Measurements from ENCODE around the gene KRTAP4-2. TPM values are rescaled to one million over a fixed set of nuclear protein-coding genes. Genes with fewer than 3 reads are reported as not detected.
A peak's percentile ranks its signal among the peaks of the same experiment; 100 is the strongest.
"Not testable (repeated sequence)": the region's sequence is repeated elsewhere in the genome, so short reads cannot be mapped to it uniquely, and the experiment has no call there.

The KRTAP4-2 gene
- total RNA-seq, 2 donors from 2014 or later, result not detected

GRCh38 chr17:41140360-41141131 lies 37.5 kb downstream of the KRTAP4-2 start, which contains the start of gene KRTAP4-6:
Gene KRTAP4-6, minus strand, starts transcription at chr17:41140544. Its CDS starts 57 bp downstream, at chr17:41140487.
- Mint-ChIP-seq H3K27ac (peak within 1 kb of the TSS in 1 of 2 donors; percentile 11), H3K9me3 (peaks cover 28 to 45% of the 10 kb centered on the region in 2 donors), H3K36me3 (peaks cover 28 to 32% of the 10 kb centered on the region in 2 donors)
- no peak for DNase-seq (ENCODE audit: low spot score in 2 of 2)
- ATAC-seq, result no peak

GRCh38 chr17:41139865-41140264 lies 38.2 kb downstream of the KRTAP4-2 start:
- H3K9me3 Mint-ChIP-seq, result peaks cover 28 to 45% of the 10 kb centered on the region in 2 donors
- ATAC-seq; DNase-seq (ENCODE audit: low spot score in 2 of 2): not testable (repeated sequence)
- H3K36me3 Mint-ChIP-seq, result peaks cover 28 to 32% of the 10 kb centered on the region in 2 donors
- H3K27ac Mint-ChIP-seq, result peak overlapping the region in 1 of 2 donors; percentile 11

GRCh38 chr17:41133880-41134735 lies 43.9 kb downstream of the KRTAP4-2 start:
- DNase-seq (ENCODE audit: low spot score in 2 of 2) (no peak), ATAC-seq (peak in 1 of 2 donors; percentile 20)
- no peak overlapping the region for H3K27ac Mint-ChIP-seq
- no peaks in the 10 kb centered on the region for H3K36me3 Mint-ChIP-seq
- peaks cover 4 to 13% of the 10 kb centered on the region in 2 donors for H3K9me3 Mint-ChIP-seq

- peak in 1 of 2 donors; percentile 40 for ATAC-seq
- H3K27ac Mint-ChIP-seq, result peak overlapping the region in 1 of 2 donors; percentile 17
These were observed 46.0 kb downstream of the KRTAP4-2 start for GRCh38 chr17:41131979-41132378.

More at GRCh38 chr17:41131979-41132378, 46.0 kb downstream of the KRTAP4-2 start:
- Mint-ChIP-seq H3K9me3 (peaks cover 0 to 8% of the 10 kb centered on the region in 2 donors), H3K36me3 (no peaks in the 10 kb centered on the region)
- DNase-seq (ENCODE audit: low spot score in 2 of 2), result no peak

Other genes with a start within 250 kb of the KRTAP4-2 start
- gene KRT23, start 240.6 kb downstream of the KRTAP4-2 start, total RNA-seq, result not detected
- not detected for gene KRT39, start 211.3 kb downstream of the KRTAP4-2 start, total RNA-seq
- gene KRT40, start 193.9 kb downstream of the KRTAP4-2 start, total RNA-seq, result not detected
- gene KRTAP3-3, start 184.1 kb downstream of the KRTAP4-2 start, total RNA-seq, result not detected
- not detected for gene KRTAP3-2, start 178.3 kb downstream of the KRTAP4-2 start, total RNA-seq
- gene KRTAP3-1, start 169.1 kb downstream of the KRTAP4-2 start, total RNA-seq, result not detected
- not detected for gene KRTAP1-5, start 151.0 kb downstream of the KRTAP4-2 start, total RNA-seq
- gene KRTAP1-4, start 148.0 kb downstream of the KRTAP4-2 start, total RNA-seq, result not detected
- gene KRTAP1-3, start 143.3 kb downstream of the KRTAP4-2 start, total RNA-seq, result not detected
- gene KRTAP1-1, start 136.8 kb downstream of the KRTAP4-2 start, total RNA-seq, result not detected
- not detected for gene KRTAP2-1, start 130.9 kb downstream of the KRTAP4-2 start, total RNA-seq
- not detected for gene KRTAP2-2, start 123.0 kb downstream of the KRTAP4-2 start, total RNA-seq
- gene KRTAP2-3, start 118.1 kb downstream of the KRTAP4-2 start, total RNA-seq, result not detected
- not detected for gene KRTAP2-4, start 112.3 kb downstream of the KRTAP4-2 start, total RNA-seq
- gene KRTAP4-7, start 94.1 kb downstream of the KRTAP4-2 start, total RNA-seq, result not detected
- not detected for gene KRTAP4-8, start 80.1 kb downstream of the KRTAP4-2 start, total RNA-seq
- gene KRTAP4-16, start 76.0 kb downstream of the KRTAP4-2 start, total RNA-seq, result not detected
- gene KRTAP4-9, start 72.8 kb downstream of the KRTAP4-2 start, total RNA-seq, result not detected
- not detected for gene KRTAP4-11, start 59.8 kb downstream of the KRTAP4-2 start, total RNA-seq
- not detected for gene KRTAP4-12, start 54.0 kb downstream of the KRTAP4-2 start, total RNA-seq
- not detected for gene KRTAP4-6, start 37.7 kb downstream of the KRTAP4-2 start, total RNA-seq
- gene KRTAP4-5, start 28.4 kb downstream of the KRTAP4-2 start, total RNA-seq, result not detected
- not detected for gene KRTAP4-4, start 17.5 kb downstream of the KRTAP4-2 start, total RNA-seq
- not detected for gene KRTAP4-3, start 10.0 kb downstream of the KRTAP4-2 start, total RNA-seq
- not detected for gene KRTAP4-1, start 6.7 kb upstream of the KRTAP4-2 start, total RNA-seq
- not detected for gene KRTAP9-1, start 11.7 kb upstream of the KRTAP4-2 start, total RNA-seq
- not detected for gene KRTAP9-2, start 48.4 kb upstream of the KRTAP4-2 start, total RNA-seq
- gene KRTAP9-3, start 54.2 kb upstream of the KRTAP4-2 start, total RNA-seq, result not detected
- gene KRTAP9-8, start 59.8 kb upstream of the KRTAP4-2 start, total RNA-seq, result not detected
- gene KRTAP9-4, start 71.5 kb upstream of the KRTAP4-2 start, total RNA-seq, result not detected
- not detected for gene KRTAP9-9, start 77.2 kb upstream of the KRTAP4-2 start, total RNA-seq
- not detected for gene KRTAP9-6, start 87.2 kb upstream of the KRTAP4-2 start, total RNA-seq
- not detected for gene KRTAP9-7, start 97.5 kb upstream of the KRTAP4-2 start, total RNA-seq
- gene KRTAP29-1, start 124.6 kb upstream of the KRTAP4-2 start, total RNA-seq, result not detected
- not detected for gene KRTAP16-1, start 131.1 kb upstream of the KRTAP4-2 start, total RNA-seq
- not detected for gene KRTAP17-1, start 137.5 kb upstream of the KRTAP4-2 start, total RNA-seq
- not detected for gene KRT33A, start 172.6 kb upstream of the KRTAP4-2 start, total RNA-seq
- gene KRT33B, start 191.6 kb upstream of the KRTAP4-2 start, total RNA-seq, result not detected
- gene KRT34, start 204.1 kb upstream of the KRTAP4-2 start, total RNA-seq, result not detected
- not detected for gene KRT31, start 219.4 kb upstream of the KRTAP4-2 start, total RNA-seq
- not detected for gene KRT37, start 246.4 kb upstream of the KRTAP4-2 start, total RNA-seq